ENCODE results near the gene GLIS2. TPM values are rescaled to one million over a fixed set of nuclear protein-coding genes. Genes with fewer than 3 reads are reported as not detected.

Gene GLIS2
- total RNA-seq, 1 donor from 2014 or later: 62.8 TPM

DNA sequence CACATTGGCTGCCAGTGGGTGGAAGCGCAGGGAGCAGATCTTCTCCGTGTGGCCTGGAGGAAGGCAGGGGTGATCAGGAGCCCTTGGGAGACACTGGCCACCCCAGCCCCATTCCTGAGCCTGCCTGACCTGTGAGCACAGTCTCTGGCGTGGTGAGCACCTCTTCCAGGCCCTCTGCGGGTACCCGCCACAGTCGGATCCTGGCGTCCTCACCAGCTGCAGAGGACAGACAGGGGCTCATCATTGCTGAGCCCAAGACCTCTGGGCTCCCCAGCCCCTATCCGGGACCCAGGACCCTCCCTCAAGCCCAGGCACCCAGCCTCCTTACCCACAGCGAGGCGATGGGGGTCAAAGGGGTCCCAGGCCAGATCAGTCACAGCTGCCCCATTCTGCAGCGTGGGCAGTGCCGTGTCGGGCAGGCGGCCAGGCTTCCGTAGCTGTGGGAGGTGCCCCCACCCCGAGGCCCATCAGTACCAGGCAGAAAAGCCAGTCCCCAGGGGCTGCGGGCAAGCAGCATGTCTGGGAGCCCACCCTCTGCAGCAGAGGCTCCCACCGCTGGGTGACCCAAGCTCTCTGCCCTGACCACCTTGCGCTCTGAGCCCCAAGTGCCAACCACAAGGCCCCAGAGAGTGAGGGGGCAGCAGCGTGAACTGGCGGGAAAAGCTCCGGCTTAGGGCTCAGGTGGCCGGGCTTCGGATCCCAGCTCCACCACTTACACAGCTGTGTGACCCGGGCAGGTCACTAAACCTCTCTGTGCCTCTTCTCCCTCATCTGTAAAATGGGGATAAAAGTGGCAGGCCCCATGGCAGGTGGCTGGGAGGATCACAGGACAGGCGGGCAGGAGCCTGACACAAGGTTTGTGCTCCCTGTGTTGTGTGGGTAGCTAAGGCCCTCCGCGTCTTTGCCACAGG, 45.4 kb downstream of the GLIS2 start:
- no peak for TF ChIP-seq CTCF (IDR thresholded peaks at IDR 0.05)
- H3K4me1 Mint-ChIP-seq (ENCODE audit: low read depth): no peaks in the 10 kb centered on the region
- H3K27me3 Mint-ChIP-seq (ENCODE audit: low read depth): no peaks in the 10 kb centered on the region
- H3K36me3 Mint-ChIP-seq (ENCODE audit: low read depth): peaks cover 1% of the 10 kb centered on the region
- DNase-seq (ENCODE audit: low spot score): no peak
- H3K27ac Mint-ChIP-seq (ENCODE audit: unreplicated experiment): no peak overlapping the region
- no peaks in the 10 kb centered on the region for H3K9me3 Mint-ChIP-seq (ENCODE audit: low read depth)
- H3K4me3 Mint-ChIP-seq (ENCODE audit: unreplicated experiment): no peak overlapping the region

- no peaks in the 10 kb centered on the region for H3K4me1 Mint-ChIP-seq (ENCODE audit: low read depth)
- no peak for DNase-seq (ENCODE audit: low spot score)
- peaks cover 1% of the 10 kb centered on the region for H3K36me3 Mint-ChIP-seq (ENCODE audit: low read depth)
- no peaks in the 10 kb centered on the region for H3K9me3 Mint-ChIP-seq (ENCODE audit: low read depth)
- no peaks in the 10 kb centered on the region for H3K27me3 Mint-ChIP-seq (ENCODE audit: low read depth)
- H3K27ac Mint-ChIP-seq (ENCODE audit: unreplicated experiment): no peak overlapping the region
- no peak overlapping the region for H3K4me3 Mint-ChIP-seq (ENCODE audit: unreplicated experiment)
- TF ChIP-seq CTCF (IDR thresholded peaks at IDR 0.05): no peak
Observed at GRCh38 chr16:4361944-4362311, 46.1 kb downstream of the GLIS2 start.

GRCh38 chr16:4362476-4363135, 46.7 kb downstream of the GLIS2 start:
- H3K4me3 Mint-ChIP-seq (ENCODE audit: unreplicated experiment): no peak overlapping the region
- no peak for DNase-seq (ENCODE audit: low spot score)
- no peaks in the 10 kb centered on the region for H3K4me1 Mint-ChIP-seq (ENCODE audit: low read depth)
- H3K27me3 Mint-ChIP-seq (ENCODE audit: low read depth): no peaks in the 10 kb centered on the region
- peaks cover 1% of the 10 kb centered on the region for H3K36me3 Mint-ChIP-seq (ENCODE audit: low read depth)
- no peaks in the 10 kb centered on the region for H3K9me3 Mint-ChIP-seq (ENCODE audit: low read depth)
- peak overlapping the region; percentile 12 for H3K27ac Mint-ChIP-seq (ENCODE audit: unreplicated experiment)
- no peak for TF ChIP-seq CTCF (IDR thresholded peaks at IDR 0.05)

DNA sequence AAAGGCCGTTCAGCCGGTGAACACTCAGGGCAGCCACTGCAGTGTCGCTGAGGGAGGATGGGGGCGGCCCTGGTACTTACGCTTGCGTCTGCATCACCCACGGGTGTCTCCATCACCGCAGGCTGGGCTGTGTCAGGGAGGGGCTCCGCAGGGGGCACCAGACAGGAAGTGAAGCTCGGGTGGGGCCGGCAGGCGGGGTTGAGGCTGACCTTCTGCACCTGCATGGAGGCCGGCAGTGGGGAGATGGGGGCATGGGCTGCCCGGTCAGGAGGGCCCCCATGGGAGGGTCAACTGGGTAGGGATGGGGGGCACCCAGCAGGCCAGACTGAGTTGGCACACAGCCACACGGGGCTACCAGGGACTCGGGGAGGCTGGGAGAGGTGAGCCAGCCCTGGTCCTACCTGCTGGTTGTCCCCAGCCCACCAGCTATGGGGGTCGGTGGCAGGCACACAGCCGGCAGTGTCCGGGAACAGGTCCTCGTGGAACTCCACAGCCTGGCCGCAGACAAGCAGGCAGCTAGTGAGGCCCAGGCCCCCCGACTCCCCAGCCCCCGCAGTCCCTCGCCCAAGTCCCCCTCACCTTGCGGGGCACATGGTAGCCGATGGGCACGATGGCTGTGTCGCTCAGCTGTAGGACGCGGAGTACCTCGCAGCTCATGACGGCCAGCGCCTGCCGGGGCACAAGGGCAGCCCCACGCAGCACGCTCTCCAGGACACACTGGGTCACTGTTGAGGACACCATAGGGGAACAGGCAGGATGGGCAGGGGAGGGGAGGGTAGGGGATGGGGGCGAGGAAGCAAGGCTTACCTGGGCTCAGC, 48.5 kb downstream of the GLIS2 start:
- no peak for DNase-seq (ENCODE audit: low spot score)
- Mint-ChIP-seq H3K4me3 (ENCODE audit: unreplicated experiment) (no peak overlapping the region), H3K4me1 (ENCODE audit: low read depth) (peaks cover 5% of the 10 kb centered on the region), H3K27ac (ENCODE audit: unreplicated experiment) (no peak overlapping the region), H3K36me3 (ENCODE audit: low read depth) (peaks cover 1% of the 10 kb centered on the region), H3K27me3 (ENCODE audit: low read depth) (no peaks in the 10 kb centered on the region), H3K9me3 (ENCODE audit: low read depth) (no peaks in the 10 kb centered on the region)
- no peak for TF ChIP-seq CTCF (IDR thresholded peaks at IDR 0.05)

- Mint-ChIP-seq H3K9me3 (ENCODE audit: low read depth) (no peaks in the 10 kb centered on the region), H3K4me1 (ENCODE audit: low read depth) (peaks cover 7% of the 10 kb centered on the region), H3K4me3 (ENCODE audit: unreplicated experiment) (no peak overlapping the region), H3K36me3 (ENCODE audit: low read depth) (peaks cover 1% of the 10 kb centered on the region), H3K27me3 (ENCODE audit: low read depth) (no peaks in the 10 kb centered on the region), H3K27ac (ENCODE audit: unreplicated experiment) (no peak overlapping the region)
- DNase-seq (ENCODE audit: low spot score): no peak
- no peak for TF ChIP-seq CTCF (IDR thresholded peaks at IDR 0.05)
Observed at GRCh38 chr16:4365014-4365406, 49.1 kb downstream of the GLIS2 start.
